Stimulated activated CD4-positive, alpha-beta T cell treated with anti-CD3 and anti-CD28 coated beads, Interleukin-15, amount 100 ng/mL, for 24 hours (primary cell): ENCODE data around the gene NDP.
"Not testable (repeated sequence)": the region's sequence is repeated elsewhere in the genome, so short reads cannot be mapped to it uniquely, and the experiment has no call there.

Source experiments
- DNase-seq: peaks from one replicate; pipeline ENCODE4 v3.0.0-alpha.2; 2020

The NDP gene

DNA sequence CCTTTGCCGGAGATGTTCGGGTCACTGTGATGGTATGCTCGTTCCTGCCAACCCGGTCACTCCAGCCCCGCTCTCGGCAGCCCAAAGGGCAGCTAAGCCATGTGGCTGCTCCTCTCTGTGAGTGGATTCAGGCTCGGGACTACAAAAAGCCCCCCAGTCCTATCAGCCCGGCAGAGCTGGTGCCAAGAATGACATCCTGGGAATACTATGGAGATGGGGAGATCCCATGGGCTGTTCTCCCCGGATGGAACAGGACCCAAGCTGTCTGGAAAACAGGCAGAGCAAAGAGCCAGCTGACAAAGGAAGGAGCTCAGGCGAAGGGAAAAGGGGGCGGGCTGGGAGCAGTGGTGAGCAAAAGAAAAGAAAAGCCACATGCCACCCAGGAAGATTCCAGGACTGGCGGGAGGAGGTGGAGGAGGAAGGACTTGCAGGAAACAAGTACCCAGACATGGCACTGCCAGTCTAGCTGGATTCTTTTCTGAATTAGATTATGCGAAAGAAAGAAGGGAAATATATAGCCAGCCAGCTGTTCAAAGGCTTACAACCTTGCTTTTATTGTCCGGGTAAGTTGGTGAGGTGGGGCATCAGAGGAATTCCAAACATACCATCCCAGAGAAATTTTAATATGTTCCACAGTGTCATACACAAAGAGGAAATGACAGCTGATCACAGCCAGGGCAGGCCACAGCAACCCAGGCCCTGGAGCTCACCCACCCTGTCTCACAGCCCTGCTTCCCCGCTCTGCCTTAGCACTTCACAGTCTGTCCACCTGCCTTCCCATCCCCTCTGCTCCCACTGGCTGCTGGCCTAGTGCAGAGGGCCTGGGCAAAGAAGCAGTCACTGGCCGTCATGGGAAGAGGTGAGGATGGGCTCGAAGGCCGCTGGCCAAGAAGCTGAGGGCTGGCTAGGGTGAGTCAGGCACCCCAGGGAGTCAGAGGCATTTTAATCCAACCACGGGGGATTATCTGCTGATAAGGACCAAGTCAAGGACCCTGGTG is 3.4 kb downstream of the NDP start:
- DNase-seq = no peak

DNA sequence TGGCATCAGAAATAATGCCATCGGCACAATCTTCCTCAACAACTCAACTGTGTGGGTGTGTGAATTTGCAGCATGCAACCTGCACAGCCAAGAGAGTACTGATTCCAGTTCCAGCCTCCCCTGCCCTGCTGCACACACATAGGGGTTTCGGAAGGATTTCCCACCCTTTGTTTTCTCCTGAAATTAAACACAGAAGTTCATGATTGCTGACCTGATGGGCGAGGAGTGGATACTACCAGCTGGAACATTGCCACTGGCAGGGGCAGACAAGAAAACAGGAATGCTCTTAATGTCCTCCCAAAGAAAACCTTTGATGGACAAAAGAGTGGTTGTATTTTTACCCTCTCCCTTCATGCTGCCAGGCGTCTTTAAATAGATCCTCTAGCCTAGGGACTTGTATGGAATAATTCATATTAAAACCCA is 4.8 kb downstream of the NDP start:
- DNase-seq = no peak

DNA sequence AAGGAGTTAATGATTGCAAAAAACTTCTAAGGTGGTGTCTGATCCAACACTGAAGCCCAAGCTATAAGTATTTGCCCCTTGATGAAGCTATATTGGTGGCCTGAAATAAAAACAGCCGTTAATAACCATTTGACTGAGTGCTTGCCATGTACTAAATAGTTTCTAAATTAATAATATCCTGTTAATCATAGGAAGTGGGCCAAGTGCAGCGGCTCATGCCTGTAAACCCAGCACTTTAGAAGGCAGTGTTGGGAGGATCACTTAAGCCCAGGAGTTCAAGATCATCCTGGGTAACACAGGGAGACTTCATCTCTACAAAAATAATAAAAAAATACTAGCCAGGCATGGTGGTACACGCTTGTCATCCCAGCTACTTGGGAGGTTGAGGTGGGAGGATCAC is 8.3 kb downstream of the NDP start:
- DNase-seq = no peak

DNA sequence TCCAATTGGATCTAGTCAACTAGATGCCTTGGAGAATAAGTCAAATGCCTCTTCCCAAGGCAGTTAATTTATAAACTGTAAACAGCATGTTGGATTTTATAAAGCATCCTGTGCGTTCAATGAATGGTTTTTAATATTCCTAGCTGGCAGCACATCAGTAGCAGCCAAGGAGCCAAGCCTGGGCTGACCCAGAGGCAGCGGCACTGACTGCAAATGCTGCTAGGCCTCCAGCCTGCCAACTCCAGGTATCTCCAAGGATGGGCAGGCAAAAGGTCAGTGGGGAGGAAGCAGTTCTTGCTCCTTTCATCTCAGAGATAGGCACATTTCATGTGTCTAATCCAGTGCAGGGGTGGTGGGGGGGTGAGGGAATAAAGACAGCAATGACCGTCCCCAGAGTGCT is 9.5 kb downstream of the NDP start:
- no peak for DNase-seq

DNA sequence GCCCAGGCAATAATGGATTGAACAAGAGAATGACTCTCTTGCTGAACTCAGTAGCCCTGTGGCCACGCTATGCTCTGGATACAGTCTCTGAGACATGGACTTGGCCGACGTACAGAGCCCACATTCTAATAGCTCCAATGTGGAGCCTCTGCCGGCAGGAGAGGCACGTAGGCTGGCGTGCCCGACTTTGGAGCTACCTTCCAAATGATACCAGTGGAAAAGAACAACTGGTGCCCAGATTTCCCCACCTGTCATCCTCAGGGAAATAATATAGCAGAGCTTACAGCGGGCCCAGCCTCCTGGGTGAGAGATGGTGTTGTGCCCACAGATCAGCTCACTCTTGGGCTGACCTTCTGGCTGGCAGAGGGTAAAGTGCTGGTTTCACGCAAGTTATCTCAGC is 10.6 kb downstream of the NDP start:
- no peak for DNase-seq

DNA sequence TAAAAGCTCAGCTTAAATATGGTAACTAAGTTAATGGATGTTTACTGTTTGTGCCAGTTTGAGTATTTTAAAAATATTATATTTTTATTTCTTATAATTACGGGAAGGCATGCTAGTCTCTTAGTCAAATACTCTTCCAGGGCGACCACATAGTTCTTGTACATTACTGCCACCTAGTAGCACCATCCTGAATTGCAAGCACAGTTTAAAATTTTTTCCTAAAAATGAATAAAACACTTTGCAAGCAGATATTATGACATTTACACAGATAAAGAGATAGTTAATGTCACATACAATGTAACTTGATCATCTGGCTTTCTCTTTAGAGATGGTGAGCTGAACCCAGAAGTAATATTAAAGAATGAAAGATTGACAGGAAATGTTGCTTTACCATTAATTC is 11.5 kb downstream of the NDP start:
- DNase-seq = no peak

DNA sequence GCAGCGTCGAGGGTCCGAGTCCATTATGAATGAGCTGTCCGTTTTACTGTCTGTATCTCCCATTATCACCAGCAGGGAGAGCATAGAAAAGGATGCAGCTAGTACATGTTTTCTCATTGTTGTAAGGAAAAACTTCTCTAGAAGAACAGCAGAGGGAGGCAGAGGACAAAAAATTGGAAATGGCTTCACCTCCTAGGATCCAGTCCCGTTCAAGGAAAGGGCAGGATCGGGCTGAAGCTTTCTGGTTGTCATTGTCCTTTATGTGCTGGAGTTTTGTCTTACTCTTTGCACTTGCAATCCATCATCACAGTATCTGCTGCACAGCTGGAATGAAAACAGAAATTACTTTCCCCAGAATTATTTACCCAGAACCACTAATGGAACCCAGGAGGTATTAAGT is 14.7 kb downstream of the NDP start:
- DNase-seq = no peak

DNA sequence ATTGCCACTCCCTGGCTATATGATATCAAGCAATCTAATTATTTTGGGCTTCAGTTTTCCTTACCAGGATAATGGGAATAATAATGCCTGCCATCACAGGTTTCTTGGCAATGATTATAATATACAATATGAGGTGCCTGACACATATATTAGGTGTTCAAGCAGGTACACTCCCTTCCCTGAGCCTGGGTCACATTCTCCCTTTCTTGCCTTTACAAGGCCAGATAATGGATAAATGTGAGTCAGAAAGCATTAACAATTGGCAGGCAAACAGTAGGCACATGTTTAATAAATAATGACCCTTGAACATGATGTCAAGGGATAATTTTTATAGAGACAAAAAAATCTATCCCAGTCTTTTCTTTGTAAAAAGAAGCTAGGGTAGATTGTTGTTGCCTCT is 17.2 kb downstream of the NDP start:
- no peak for DNase-seq

DNA sequence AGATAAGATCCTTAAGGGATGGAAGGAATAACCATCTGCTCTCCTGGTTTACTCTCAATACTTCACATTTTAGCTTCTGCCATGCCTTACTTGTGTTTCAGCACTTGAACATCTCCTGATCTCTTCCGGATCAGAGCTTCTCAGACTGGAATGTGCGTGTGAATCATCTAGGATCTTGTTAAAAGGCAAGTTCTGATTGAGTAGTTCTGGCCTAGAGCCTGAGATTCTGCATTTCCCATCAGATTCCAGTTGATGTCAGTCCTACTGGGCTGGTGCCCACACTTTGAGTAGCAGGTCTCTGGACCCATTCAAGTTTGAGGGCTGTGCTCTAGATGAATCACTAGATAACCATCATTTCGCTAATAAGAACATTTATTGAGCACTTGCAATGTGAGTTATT is 20.0 kb downstream of the NDP start:
- no peak for DNase-seq

DNA sequence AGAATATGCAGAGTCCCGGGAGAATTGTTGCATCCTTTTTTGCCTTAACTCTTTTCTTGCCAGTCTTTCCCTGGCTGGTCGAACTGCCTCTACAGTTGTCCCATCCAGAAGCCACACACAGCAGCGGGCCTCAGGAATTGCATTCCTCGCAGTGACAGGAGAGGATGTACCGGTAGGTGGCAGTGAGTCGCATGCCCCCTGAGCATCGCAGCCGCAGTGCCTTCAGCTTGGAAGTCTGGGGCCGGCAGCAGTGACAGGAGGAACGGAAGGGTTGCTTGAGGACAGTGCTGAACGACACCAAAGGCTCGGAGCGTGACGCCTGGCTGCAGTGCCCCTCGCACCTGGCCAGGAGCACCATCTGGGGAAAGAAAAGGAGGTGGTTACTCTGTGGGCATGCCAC is 23.5 kb downstream of the NDP start:
- peak; percentile 49 for DNase-seq

DNA sequence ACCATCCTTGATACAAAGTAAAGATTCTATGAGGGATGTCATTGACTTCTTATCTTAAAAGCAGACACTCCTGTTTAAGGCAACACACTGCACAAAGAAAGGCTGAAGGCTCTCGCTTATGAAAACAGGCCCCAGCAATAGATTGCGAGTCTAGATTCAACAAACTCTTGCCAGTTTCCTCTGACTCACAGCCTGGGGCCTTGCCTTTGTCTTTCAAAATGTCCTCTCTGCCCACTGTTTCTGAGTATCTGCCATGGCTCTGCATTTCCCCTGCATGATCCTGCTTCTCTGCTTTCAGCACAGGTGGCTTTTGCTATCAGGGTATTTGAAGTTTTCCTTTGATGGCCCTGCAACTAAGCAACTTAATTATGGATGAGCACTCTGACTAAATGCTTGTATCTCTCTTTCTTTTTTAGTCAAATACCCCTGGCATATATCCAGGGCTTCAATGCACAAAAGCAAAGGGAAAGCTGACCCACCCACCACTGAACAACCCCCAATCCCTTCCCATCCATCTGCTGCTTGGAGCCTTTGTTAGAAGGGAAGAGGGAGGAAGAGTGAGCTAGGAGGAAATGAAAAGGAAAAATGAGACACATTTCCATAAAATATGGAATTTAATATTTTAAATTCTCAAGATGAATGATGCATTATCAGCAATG is 32.2 kb downstream of the NDP start:
- DNase-seq = no peak

DNA sequence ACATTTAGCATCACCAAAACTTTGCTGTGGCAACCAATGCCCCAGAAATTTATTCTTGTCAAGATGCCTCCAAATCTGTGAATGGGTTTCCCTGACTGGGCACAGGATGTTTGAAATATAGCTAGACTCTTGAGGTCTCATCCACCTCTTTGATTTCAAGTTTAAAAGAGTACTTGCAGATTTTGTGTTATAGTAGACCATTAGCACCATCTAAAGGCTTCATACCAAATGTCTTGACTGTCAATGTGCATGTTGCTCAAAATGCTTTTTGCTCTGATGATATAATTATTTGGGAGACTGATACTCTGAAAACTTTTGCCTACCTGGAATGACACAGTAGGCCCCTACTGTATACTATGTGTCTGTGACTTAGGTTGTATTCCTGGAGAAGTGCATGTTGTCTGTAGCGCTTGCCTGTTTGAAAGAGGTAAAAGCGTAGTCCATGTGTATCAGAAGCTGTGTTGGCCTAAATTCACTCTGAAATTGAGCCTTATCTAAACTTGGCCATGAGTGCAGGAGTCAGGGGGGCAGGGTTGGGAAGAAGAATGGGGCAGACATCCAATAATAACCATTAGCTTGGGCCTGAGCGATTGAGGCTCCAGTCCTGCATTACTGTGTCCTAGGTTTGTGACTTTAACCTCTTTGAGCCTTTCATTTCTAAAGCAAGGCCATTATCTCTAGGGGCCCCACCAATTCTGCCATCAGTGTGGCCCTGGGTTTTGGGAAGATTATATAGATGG is 33.8 kb downstream of the NDP start:
- DNase-seq = no peak

DNA sequence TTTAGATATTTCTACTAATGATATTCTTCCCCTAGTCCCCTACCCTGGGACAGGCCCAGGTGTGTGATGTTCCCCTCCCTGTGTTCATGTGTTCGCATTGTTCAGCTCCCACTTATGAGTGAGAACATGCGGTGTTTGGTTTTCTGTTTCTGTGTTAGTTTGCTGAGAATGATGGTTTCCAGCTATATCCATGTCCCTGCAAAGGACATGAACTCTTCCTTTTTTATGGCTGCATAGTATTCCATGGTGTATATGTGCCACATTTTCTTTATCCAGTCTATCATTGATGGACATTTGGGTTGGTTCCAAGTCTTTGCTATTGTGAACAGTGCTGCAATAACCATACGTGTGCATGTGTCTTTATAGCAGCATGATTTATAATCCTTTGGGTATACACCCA is 51.2 kb downstream of the NDP start:
- not testable (repeated sequence) for DNase-seq

DNA sequence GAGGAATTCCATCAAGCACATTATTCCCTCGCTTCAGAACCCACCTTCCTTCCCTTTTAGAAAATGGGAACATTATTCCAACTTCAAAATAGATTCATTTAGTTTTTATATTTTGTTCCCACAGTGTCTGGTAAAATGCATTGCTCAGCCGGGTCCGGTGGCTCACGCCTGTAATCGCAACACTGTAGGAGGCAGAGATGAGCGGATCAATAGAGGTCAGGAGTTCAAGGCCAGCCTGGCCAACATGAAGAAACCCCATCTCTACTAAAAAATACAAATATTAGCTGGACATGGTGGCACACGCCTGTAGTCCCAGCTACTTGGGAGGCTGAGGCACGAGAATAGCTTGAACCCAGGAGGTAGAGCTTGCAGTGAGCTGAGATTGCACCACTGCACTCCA is 62.4 kb downstream of the NDP start:
- DNase-seq = not testable (repeated sequence)

DNA sequence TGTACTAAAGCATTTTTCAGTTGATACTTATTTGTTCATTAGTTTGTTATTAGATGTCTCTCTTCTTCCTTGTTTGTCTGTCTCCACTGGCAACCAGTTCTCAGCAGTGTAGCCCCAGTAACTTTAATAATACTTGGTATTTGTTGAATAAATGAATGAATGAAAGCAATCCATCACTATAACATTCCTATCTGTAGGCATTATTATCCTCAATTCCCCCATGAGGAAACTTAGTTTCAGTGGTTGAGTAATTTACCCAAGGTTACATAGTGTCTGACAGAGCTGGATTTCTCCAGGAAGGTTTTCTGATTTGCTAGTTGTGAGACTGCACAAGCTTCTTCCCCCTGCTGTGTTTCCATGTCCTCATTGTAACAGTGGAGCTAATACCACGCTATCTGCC is 63.2 kb downstream of the NDP start:
- DNase-seq = no peak

DNA sequence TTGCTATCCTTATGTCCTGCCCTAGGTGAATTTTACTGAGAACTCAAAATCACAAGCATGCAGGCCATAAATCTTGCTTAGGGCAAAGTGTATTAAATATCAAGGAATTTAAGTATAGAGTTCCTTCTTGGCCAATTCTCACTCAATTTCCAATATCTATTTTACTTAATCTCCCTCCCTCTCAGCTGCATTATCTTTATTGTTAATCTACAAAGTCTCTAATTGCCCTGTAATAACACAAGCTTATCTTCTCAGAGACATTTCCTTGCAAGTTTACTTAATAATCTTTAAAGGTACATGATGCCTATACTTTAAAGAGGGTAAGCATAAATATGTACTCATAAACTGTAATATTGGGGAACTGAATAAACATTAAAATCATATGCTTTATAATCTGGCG is 64.0 kb downstream of the NDP start:
- DNase-seq = no peak

DNA sequence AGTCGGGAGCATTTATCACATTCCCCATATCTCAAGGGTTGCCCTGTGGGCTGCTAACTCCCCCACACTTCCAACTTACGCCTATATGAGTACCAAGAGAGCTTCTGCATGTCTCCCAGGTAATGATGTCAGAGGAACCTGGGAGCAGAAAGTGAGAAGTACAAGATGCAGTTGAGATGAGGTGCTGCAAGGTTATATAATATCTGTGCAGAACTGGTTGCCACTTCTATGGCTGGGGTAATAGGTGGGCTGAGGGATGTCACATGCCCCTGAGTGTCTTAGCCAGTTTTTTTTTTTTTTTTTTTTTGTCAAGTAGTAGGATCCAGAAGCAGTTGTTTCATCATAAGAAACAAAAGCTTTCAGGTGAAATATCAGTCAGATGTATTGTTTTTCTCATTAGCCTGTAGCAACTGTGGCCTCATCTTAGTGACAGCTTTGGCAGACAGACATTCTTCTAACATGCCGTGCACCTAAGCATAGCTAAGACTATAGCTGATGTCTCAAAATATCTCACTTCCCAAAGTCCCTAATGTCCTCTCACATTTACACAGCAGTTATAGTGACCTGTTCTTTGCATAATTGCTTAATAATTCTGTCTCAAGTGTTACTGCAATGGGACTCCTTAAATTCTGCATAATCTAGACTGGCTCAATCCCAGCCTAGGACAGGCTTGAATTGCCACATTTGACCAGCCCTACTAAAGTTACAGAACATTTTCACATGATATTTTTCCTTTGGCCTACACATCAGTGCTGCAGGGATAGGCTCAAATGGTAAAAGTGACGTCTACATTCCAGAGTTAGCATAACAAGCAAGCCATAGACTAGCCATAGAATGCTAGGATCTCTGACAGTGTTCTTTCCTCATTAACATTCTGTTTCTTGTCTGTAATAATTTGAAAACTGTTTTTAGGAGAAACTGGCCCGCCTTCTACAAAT is 73.0 kb downstream of the NDP start:
- no peak for DNase-seq
